Adrenal gland (tissue), 12 donors: ENCODE data around the gene TRIP11. TPM values are rescaled to one million over a fixed set of nuclear protein-coding genes. Genes with fewer than 3 reads are reported as not detected.

Experiments used
- DNase-seq, 7 donors: peaks; one replicate each; pipeline ENCODE4 v3.0.0-alpha.2; 2019 to 2020
- H3K27ac ChIP-seq, 5 donors: fragments of 200-600 bp; sonication (generic) in 4 of 5; 1 replicate in 3 of 5; 2 replicates in 2 of 5; pipeline versions ENCODE4 v1.5.1 to v1.8.0; 2016 to 2020; ENCODE audit warnings: mild to moderate bottlenecking in 1 of 5
- H3K27me3 ChIP-seq: fragments of 200-600 bp; 2 replicates; pipeline ENCODE4 v1.8.0; 2021
- H3K36me3 ChIP-seq, 2 donors: fragments of 200-600 bp; replicated peaks in 1 of 2; 1 replicate in 1 of 2; 2 replicates in 1 of 2; pipeline versions ENCODE4 v1.5.1 to v1.8.0; 2018 to 2022
- H3K4me1 ChIP-seq, 2 donors: fragments of 200-600 bp; replicated peaks in 1 of 2; 1 replicate in 1 of 2; 2 replicates in 1 of 2; pipeline versions ENCODE4 v1.5.1 to v1.8.0; 2018 to 2021
- H3K4me3 ChIP-seq, 4 donors: fragments of 200-600 bp; sonication (generic) in 3 of 4; one replicate each; pipeline ENCODE4 v1.5.1; 2016 to 2018
- H3K9me3 ChIP-seq, 3 donors: fragments of 200-600 bp; sonication (generic) in 1 of 3; replicated peaks in 1 of 3; 1 replicate in 2 of 3; 2 replicates in 1 of 3; pipeline versions ENCODE4 v1.5.1 to v1.8.0; 2016 to 2021
- POLR2A ChIP-seq, 2 donors: fragments of 450-650 bp; IDR thresholded peaks; one replicate each; pipeline ENCODE4 v1.6.1; 2017; ENCODE audit warnings: antibody characterized with exemption in 2 of 2, mild to moderate bottlenecking in 2 of 2, moderate library complexity in 1 of 2
- WGBS, 4 donors: extraction: QIAGEN DNeasy Blood & Tissue Kit in 2 of 4; methylation state at CpG; one replicate each; pipeline versions ENCODE4 v1.1.5 to v1.1.7; 2013 to 2017; 5-methylcytosine and 5-hydroxymethylcytosine counted together
- intact Hi-C, 2 donors: fragments of 100-400 bp; cut with DNase I; formaldehyde crosslinking; loops; one replicate each; pipeline versions ENCODE4 v1.14.1 to v1.15.0; 2022 to 2023
- polyA plus RNA-seq, 3 donors: library from polyadenylated mRNA; stranded (reverse); fragments of 200-250 nt in 2 of 3; fragments of 350-450 nt in 1 of 3; fragmentation: Illumina TruSeq in 1 of 3; extraction: RNeasy Lipid Tissue Mini Kit (QIAGEN cat#74804) in 1 of 3; gene quantifications; one replicate each; pipeline ENCODE4 v1.2.3, GENCODE V29; 2013 to 2014
- total RNA-seq, 9 donors: library from RNA; depleted of rRNA in 4 of 9; stranded (reverse); fragments of >200 nt in 4 of 9; fragments of 120-200 nt in 1 of 9; fragmentation: NEBNext Ultra II Directional in 1 of 9; extraction: Animal tissue kit (Norgen Biotek cat#: 25700) in 1 of 9; gene quantifications; one replicate each; pipeline versions ENCODE4 v1.1.0 to v1.2.4, GENCODE V29; 2013 to 2023
- TF ChIP-seq, protein P1 (sequence below), 6 experiments: fragments of 450-650 bp in 4 of 6; fragments of 200-600 bp in 2 of 6; sonication (generic) in 1 of 6; IDR thresholded peaks; 1 replicate in 5 of 6; 2 replicates in 1 of 6; pipeline versions ENCODE4 v1.5.1 to v1.8.0; 2016 to 2021; ENCODE audit warnings: antibody characterized with exemption in 6 of 6, mild to moderate bottlenecking in 2 of 6, moderate library complexity in 1 of 6
- donor health status: healthy with polysubstance abuse.
- donor health status: Bipolar disorder and iron deficiency.
- donor health status: DM: yes; HTN: yes; CAD: no.
- donor health status: DM: no; HTN: no; CAD: no.
- donor health status: DM: no; HTN: no; CAD: no.
- donor health status: DM: yes; HTN: yes; CAD: no.

Gene TRIP11
- total and polyA plus RNA-seq, 12 donors = 3.6 to 67.4 (median 34.7) TPM

DNA sequence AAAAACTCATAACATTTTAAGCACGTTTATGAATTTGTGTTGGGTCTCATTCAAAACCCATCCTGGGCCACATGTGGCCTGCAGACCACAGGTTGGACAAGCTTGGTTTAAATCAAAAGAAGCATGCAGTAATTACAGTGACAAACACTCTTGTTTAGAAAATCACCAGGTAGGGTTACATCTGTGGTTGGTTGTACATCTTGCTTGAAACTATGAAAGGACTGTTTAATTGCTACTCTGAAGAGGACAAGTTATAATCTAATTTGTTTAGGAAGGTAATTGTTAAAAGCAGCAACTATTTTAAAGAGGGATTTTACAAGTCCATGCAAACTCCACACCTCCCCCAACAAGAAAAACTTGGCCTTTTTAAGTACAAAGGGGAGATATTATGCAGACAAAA lies 4.0 kb downstream of the TRIP11 start:
- Histone ChIP-seq H3K4me3 (no peak overlapping the region), H3K27me3 (no peaks in the 10 kb centered on the region), H3K4me1 (peaks cover 10 to 44% of the 10 kb centered on the region in 2 donors), H3K9me3 (no peaks in the 10 kb centered on the region), H3K36me3 (peaks cover 0 to 12% of the 10 kb centered on the region in 2 donors), H3K27ac (no peak overlapping the region)
- intact Hi-C loops = no loop called here
- TF ChIP-seq, protein P1, sequence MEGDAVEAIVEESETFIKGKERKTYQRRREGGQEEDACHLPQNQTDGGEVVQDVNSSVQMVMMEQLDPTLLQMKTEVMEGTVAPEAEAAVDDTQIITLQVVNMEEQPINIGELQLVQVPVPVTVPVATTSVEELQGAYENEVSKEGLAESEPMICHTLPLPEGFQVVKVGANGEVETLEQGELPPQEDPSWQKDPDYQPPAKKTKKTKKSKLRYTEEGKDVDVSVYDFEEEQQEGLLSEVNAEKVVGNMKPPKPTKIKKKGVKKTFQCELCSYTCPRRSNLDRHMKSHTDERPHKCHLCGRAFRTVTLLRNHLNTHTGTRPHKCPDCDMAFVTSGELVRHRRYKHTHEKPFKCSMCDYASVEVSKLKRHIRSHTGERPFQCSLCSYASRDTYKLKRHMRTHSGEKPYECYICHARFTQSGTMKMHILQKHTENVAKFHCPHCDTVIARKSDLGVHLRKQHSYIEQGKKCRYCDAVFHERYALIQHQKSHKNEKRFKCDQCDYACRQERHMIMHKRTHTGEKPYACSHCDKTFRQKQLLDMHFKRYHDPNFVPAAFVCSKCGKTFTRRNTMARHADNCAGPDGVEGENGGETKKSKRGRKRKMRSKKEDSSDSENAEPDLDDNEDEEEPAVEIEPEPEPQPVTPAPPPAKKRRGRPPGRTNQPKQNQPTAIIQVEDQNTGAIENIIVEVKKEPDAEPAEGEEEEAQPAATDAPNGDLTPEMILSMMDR (IDR thresholded peaks at IDR 0.05) = no peak
- TF ChIP-seq POLR2A (IDR thresholded peaks at IDR 0.05) = no peak
- no peak for DNase-seq
- 45 to 82% (median 58%) methylated on average over 1 of the region's 1 CpG for WGBS, 4 donors

- Histone ChIP-seq H3K27me3 (no peaks in the 10 kb centered on the region), H3K9me3 (no peaks in the 10 kb centered on the region), H3K36me3 (peaks cover 0 to 21% of the 10 kb centered on the region in 2 donors), H3K27ac (no peak overlapping the region), H3K4me1 (peaks cover 7 to 42% of the 10 kb centered on the region in 2 donors), H3K4me3 (no peak overlapping the region)
- no peak for TF ChIP-seq POLR2A (IDR thresholded peaks at IDR 0.05)
- TF ChIP-seq, protein P1 (IDR thresholded peaks at IDR 0.05) = no peak
- intact Hi-C loops = no loop called here
- no peak for DNase-seq
- 90 to 97% (median 96%) methylated on average over 11 of the region's 11 CpGs for WGBS, 4 donors
Observed at GRCh38 chr14:92033906-92034687, 5.8 kb downstream of the TRIP11 start.

DNA sequence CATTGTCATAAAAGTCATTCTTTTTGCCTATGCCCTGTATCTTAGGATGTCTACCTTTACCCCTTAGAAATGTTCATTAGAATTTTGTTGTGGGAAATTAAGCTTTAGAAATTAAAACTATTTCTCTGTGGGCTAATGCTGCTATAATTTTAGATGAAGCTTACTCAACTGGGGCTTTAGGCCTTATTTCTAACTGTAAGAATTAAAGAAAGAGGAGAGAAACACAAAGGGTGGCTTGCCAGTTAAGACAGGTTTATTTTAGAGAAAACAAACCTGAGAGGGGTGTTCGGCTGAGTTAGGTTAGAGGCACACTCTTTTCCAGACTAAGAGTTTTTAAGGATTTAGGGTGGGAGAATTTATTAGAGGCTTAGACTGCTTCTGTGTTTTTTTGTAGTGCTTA lies 6.4 kb downstream of the TRIP11 start:
- WGBS, 4 donors = 95 to 100% (median 97%) methylated on average over 1 of the region's 1 CpG
- DNase-seq = no peak
- H3K27me3 ChIP-seq = no peaks in the 10 kb centered on the region
- intact Hi-C loops = no loop called here
- TF ChIP-seq, protein P1 (IDR thresholded peaks at IDR 0.05) = no peak
- no peak for TF ChIP-seq POLR2A (IDR thresholded peaks at IDR 0.05)
- peaks cover 7 to 38% of the 10 kb centered on the region in 2 donors for H3K4me1 ChIP-seq
- no peaks in the 10 kb centered on the region for H3K9me3 ChIP-seq
- H3K36me3 ChIP-seq = peaks cover 0 to 21% of the 10 kb centered on the region in 2 donors
- H3K27ac ChIP-seq = no peak overlapping the region
- no peak overlapping the region for H3K4me3 ChIP-seq

- H3K27ac ChIP-seq = no peak overlapping the region
Observed at GRCh38 chr14:92026548-92027190, 13.2 kb downstream of the TRIP11 start.

More at GRCh38 chr14:92026548-92027190, 13.2 kb downstream of the TRIP11 start:
- TF ChIP-seq POLR2A (IDR thresholded peaks at IDR 0.05) = no peak
- TF ChIP-seq, protein P1 (IDR thresholded peaks at IDR 0.05) = no peak
- Histone ChIP-seq H3K4me1 (peaks cover 0 to 4% of the 10 kb centered on the region in 2 donors), H3K4me3 (no peak overlapping the region), H3K9me3 (no peaks in the 10 kb centered on the region), H3K36me3 (peaks cover 0 to 16% of the 10 kb centered on the region in 2 donors), H3K27me3 (no peaks in the 10 kb centered on the region)
- intact Hi-C loops = no loop called here
- DNase-seq = no peak
- 87 to 90% (median 89%) methylated on average over 21 of the region's 21 CpGs for WGBS, 4 donors
